RKO (cell line): Measurements from ENCODE around the gene FIGLA.

Experiments used
- DNase-seq: peaks from one replicate; pipeline ENCODE4 v3.0.0-alpha.2; 2016; ENCODE audit warnings: low spot score

The FIGLA gene, protein sequence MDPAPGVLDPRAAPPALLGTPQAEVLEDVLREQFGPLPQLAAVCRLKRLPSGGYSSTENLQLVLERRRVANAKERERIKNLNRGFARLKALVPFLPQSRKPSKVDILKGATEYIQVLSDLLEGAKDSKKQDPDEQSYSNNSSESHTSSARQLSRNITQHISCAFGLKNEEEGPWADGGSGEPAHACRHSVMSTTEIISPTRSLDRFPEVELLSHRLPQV

GRCh38 chr2:70790136-70790828 is at the start of gene FIGLA:
Gene FIGLA, minus strand, starts transcription at chr2:70790643. Its CDS starts 5 bp downstream, at chr2:70790638.
- no peak for DNase-seq

- no peak for DNase-seq
Observed at GRCh38 chr2:70837980-70838925, 47.8 kb upstream of the FIGLA start.

DNA sequence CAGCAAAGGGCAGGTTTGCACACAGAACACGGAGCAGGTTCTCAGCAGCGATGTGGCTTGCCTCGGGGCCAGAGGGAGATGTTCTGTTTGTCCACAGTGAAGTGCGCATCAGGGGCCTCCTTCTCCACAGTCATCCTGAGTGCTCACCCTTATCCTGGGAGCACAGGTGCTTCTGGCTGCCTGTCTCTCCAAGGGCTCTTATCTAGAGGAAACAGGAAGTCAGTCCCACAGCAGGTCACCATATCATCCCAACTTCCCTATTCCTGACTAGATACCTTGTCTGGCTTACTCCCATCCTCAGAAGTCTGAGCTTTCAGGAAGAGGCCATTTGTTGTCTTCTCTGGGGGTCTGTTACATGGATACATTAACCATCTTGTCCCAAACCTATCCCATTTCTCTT is 45.2 kb upstream of the FIGLA start, which contains the start of gene CD207:
Gene CD207, minus strand, starts transcription at position 174 of the 400 bp plus-strand sequence. Its CDS starts 40 bp downstream, at position 134.
- no peak for DNase-seq

DNA sequence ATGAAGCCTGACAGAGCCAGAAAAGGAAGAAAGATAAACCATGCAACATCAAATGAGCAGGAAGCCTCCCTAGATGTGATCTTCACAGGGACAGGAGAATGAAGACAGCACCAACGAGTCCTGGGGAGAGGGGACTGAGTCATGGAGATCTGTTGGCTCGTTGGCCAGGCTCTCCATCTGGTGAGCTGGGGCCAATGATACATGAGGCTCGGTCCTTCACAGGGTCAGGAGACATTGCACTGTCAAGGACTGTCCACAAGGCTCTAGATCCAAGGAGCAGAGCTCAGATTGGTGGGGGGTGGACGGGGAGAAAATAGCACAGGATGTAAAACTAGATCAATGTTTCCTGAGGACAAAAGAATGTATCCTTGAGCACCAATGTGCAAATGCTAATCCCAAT is 44.4 kb upstream of the FIGLA start:
- no peak for DNase-seq

- no peak for DNase-seq
Observed at GRCh38 chr2:70834106-70834505, 43.7 kb upstream of the FIGLA start.

DNA sequence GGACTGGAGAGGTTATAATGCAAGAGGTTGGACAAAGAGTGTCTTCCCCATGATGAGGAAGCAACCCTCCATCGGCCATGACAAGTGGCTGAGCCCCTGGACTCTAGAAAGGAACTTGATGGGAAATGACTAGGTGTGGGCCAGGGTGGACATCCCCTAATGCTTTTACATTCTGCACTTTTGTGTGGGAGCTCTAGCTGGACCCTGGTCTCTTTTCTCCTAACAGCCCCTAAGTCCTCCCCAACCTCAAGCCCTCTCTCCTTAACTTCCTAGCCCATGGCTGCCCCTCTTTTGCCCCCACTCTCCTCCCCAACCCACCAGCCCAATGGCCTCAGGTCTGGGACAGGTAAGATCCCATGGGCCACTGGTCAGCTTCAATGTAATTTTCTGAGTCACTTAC is 42.8 kb upstream of the FIGLA start:
- no peak for DNase-seq

GRCh38 chr2:70832386-70832785 is 41.9 kb upstream of the FIGLA start:
- no peak for DNase-seq

DNA sequence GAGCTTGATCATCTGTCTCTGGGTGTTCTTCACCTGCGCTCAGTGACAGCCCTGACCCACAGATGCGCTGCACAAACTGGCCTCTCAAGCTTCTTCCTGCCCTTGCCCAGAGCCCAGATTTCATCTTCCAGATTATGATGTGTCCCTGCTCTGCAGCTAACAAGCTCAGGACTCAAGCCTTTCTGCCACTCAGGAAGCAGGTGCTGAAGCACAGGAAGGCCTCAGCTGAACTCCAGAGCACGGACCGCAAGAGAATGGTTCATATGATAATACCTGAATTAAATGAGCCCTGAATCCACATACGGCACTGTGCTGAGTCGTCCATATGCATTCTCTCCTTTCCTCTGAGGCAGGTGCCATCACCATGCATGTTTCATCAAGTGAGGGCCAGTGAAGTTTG is 41.4 kb upstream of the FIGLA start:
- DNase-seq: no peak

DNA sequence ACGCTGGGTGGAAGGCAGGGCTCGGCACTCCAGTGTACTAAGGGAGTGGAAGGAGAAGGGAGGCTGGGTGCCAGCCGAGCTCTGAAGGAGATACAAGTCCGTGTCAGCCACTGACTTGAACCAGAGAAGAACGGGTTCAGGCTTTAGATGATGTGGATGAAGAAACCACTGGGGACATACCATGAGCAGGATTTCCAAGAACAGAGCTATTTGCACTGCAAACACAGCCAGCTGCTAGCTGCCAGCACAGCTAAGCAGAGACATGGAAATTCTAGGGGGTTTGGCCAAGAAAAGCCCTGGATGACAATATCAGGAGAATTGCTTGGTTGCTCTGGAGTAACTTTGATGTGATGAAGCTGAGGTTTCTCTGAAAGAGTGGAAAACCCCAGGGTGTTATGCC is 39.9 kb upstream of the FIGLA start:
- DNase-seq: no peak

- DNase-seq: no peak
Observed at GRCh38 chr2:70829916-70830315, 39.5 kb upstream of the FIGLA start.

DNA sequence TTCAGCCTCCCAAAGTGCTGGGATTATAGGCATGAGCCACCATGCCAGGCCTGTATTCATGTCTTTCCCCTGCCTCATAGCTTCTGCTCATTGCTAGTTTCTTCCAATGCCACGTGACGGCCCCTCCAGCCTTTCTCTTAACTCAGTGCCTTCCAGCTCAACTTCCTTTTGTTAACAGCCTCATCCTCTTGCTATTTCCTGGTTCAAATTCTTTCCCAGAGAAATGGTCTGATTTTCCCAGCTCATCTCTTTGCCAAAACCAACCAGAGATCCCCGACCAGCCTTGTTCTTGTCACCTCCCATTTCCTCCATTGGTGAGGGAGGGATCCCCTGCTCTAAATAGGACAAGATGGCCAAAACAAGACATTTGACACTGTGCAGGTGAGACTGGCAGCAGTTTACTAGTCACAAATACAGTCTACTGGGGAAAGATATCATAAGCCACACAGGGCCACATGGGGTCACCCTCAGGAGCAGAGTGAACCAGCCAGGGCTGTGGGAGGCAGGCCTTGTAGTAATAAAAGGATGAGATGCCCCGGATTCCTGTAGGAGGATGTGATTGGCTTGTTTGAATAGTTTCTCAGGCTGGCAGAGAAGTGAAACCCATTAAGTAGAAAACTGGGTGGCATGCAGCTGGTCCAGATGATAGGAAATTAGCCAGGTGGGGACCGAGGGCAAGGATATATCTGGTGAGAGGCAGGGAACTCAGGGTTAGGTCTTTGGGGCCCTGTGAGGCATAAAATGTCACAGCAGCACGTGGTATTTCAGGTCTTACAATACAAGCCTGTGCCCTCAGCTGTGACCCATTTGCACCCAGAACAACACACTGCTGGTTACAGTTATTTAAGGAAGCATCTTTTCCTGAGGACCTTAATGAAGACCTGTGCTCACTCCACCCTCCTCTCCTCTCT is 38.7 kb upstream of the FIGLA start:
- DNase-seq: peak; percentile 18

DNA sequence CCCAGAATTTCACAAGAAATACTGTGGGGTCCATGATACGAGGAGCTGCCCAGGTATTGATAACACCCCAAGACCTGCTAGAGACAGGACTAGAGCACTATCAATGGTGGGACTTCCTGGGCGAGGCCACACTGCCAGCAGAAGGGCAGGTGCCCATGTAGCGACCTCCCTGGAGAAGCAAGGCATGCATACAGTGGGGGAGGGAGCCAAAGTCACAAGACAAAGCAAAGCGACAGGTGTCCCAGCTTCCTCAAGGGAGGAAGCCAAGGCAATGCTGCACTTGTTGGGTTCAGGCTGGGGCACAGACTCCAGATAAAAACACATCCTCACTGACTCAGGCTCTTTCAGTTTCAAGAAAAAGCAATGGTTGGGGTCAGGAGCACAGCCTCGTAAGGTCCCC is 37.7 kb upstream of the FIGLA start:
- no peak for DNase-seq

DNA sequence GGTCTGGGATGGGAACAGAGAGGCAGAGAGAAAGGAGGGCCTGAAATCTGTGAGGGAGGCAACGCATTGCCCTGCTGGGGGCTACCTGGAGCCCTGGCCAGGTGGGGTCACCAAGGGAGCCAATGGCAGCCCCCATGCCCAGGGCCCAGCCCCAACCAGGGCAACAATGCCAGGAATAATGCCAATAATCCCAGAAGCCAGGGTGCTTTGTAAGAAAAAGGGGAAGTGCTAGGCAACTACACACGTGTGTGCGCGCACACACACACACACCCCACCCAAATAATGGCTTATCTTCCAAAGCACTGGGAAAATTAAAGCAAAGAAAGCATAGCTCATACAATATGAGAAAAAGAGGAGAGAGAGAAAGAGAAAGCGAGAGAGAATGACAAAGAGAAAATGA is 36.9 kb upstream of the FIGLA start:
- DNase-seq: no peak

DNA sequence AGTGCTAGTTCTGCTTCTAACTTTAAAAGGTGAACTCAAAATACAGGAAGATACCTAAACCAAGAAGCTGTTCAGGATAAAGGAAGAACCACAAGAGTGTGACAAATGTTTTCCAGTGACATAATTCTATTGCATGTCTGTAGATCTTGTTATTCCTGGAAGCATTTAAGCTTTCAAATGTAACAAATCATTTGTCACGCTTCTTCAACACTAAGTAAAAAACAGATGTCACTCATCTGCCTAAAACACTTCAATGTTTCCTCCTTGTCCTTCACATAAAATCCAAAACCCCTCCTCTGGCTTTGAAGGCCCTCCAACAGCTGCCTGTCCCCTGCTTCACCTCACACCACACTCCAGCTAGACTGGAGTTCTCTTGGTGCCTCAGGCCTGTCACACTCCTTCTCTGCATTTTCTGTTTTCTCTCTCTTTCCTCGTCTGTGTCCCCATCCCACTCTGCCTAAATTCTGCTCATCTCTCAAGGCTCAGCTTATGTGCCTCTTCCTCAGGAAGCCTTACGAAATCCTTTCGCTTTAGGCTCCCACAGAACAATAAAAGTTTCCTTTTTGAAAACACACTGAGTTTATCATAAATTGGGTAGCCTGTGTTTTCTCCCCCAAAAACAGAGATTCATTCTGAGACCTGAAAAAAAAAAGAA is 36.4 kb upstream of the FIGLA start:
- no peak for DNase-seq

GRCh38 chr2:70823249-70823648 is 32.8 kb upstream of the FIGLA start:
- DNase-seq: no peak

DNA sequence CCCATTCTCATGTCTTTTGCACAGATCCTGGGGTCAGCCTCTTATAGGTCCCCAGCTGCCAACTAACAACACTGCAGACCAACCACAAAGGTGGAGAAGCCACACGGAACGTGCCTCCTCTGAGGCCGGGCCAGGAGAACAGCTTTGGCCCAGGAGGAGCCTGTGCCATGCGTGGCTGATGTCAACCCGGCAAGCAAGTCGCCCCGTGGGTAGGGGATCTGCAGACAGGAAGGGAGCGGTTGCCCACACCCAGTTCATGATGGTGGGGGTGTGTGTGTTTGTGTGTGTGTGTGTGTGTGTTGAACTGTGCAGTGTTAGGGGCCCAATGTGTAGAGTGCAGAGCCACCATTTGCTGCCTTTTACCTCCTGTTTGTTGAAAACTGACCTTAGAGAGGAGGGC is 32.4 kb upstream of the FIGLA start:
- DNase-seq: no peak

GRCh38 chr2:70820499-70820898 is 30.1 kb upstream of the FIGLA start, which contains the start of gene CLEC4F:
Gene CLEC4F, minus strand, starts transcription at chr2:70820599. Its CDS starts 76 bp downstream, at chr2:70820523.
- no peak for DNase-seq

- DNase-seq: no peak
Observed at GRCh38 chr2:70817284-70817954, 27.0 kb upstream of the FIGLA start.

DNA sequence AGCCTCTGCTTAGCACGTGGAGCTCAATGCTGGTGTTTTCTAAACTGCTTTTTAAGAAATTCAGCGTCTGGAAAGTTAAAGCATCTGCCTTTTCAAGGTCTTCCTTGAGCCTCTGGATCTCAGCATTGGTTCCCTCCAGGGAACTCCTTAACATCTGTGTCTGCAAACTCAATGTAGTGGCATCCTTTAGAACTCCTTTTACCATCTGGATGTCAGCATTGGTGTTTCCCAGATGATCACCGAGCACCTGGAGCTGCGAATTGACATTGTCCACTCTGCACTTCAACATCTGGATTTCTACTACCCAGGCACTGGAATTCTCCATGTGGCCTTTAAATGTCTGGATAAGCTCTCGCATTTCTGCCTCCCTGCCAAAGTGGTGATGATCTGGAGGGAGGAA is 26.3 kb upstream of the FIGLA start:
- DNase-seq: no peak
